NOMO-1 (cell line): ENCODE measurements around the gene KCNK13.
"Not testable (repeated sequence)": the region's sequence is repeated elsewhere in the genome, so short reads cannot be mapped to it uniquely, and the experiment has no call there.

Experiments used
- DNase-seq, 2 experiments: peaks; one replicate each; lab custom pipeline; 2025; ENCODE audit not compliant: unreplicated experiment in 2 of 2; lab: John Stamatoyannopoulos, UW

The KCNK13 gene

DNA sequence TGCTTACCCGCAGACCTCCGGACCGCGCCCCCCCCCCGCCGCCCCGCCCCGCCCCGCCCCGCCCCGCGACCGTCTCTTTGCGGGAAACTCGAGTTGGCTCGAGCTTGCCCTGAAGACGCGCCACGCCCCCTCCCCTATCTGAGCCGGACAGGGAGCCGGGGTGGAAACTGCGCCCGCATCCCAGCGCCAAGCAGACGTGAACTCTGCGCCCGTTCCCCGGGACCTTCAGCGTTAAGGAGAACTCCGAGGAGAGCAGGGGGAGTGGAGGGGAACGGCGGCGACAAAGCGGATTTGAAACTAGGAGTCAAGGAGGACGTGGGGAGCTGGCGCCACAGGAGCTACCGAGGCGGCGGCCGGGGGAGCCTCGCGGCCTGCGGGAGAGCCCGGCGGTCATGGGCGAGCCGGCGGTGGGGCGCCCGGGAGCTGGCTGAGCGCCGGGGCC, at the start of gene KCNK13:
KCNK13 (plus strand) TSS at position 310 of the 442 bp plus-strand sequence. CDS start 212 bp downstream, outside the sequence.
- DNase-seq, result peak; percentile 40 to 51

GRCh38 chr14:90017371-90017770, 44.4 kb upstream of the KCNK13 start:
- no peak for DNase-seq

DNA sequence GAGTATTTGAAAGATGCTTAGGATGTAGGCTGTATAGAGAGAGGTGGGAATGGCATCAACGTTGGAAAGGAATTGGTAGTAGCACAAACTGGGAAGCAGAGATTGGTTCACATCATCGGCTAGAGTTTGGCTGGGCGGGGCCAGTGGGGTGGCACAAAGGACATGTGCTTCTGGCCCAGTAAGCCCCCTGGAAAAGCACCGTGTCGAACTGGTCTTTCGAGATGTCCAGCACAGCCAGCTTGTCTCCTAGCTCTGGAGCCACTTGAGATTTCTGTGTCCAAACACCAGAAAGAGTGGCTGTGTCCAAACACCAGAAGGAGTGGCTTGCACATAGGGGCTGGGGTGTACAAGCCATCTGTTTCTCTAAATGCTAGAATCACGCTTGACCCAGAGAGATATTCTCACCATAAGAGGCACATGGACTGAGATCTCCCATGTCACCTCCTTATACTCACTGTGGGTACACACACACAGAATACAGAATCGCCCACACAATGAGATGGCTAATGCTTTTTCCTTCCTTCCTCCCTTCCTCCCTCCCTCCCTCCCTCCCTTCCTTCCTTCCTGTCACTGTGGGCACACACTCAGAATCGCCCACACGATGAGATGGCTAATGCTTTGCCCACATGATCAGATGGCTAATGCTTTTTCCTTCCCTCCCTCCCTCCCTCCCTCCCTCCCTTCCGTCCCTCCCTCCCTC, 41.8 kb upstream of the KCNK13 start:
- no peak for DNase-seq

DNA sequence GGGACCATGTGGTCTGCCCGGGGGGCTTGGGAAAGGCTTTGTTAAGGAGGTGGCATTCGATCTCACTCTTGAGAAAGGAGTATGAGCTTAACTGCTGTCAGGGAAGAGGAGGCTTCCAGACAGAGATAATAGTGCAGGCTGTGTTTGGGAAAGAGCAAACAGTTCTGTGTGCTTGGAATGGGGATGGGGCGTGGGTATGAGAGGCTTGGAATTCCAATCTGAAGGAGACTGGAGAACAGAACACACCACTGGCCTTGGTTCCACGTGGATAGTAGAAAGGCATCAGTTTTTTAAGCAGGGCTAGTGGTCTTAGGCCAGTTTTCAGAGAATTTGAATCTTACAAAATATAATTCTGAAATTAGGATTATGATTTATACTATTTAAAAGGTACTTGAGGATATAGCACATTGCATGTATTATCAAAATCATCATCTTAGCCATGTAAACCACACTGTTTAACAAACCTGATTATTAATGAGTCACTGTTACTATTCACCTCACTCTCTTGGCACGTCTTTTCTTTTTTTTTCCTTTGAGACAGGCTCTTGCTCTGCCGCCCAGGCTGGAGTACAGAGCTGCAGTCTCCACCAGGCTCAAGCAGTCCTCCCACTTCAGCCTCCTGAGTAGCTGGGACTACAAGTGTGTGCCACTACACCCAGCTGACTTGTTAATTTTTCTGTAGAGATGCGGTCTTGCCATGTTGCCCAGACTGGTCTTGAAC, 38.5 kb upstream of the KCNK13 start:
- DNase-seq, result no peak

DNA sequence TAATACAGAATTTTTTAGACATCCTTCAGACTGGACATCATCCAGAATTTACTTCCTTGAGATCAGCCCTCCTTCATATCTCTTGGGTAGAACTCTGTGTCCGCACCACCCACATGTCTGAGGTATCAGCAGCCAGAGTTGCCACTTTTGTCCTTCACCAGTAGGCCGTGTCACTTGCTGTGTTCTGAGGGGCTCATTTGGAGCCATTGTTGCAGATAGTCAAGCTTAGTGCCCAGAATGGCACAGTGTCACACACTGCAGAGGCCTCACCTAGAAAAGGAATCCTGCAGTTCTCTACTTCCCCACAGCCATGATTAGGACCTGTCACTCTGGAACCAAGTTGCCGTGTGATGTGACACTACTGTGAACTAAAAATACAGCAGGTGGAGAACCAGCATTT, 36.9 kb upstream of the KCNK13 start:
- DNase-seq, result no peak

DNA sequence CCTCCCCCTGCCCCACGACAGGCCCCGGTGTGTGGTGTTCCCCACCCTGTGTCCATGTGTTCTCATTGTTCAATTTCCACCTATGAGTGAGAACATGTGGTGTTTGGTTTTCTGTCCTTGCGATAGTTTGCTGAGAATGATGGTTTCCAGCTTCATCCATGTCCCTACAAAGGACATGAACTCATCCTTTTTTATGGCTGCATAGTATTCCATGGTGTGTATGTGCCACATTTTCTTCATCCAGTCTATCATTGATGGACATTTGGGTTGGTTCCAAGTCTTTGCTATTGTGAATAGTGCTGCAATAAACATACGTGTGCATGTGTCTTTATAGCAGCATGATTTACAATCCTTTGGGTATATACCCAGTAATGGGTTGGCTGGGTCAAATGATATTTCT, 35.2 kb upstream of the KCNK13 start:
- DNase-seq, result not testable (repeated sequence)

DNA sequence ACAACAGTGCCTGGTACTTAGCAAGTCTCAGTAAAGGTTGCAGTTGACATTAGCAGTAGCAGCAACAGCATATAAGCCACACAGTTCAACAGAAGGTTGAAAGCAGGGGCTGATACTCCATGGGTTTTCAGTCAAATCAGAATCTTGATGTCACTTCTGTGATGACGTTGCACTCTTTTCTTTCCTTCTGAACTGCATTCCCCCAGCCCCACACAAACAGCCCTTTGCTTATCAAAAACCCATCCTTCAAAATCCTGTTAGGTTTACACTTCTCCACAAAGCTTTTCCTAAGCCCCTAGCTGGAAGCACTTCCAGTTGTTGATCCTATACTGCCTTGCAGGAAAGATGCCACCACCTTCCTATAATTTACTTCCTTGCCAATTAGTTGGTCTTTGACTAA, 34.0 kb upstream of the KCNK13 start:
- no peak for DNase-seq

- no peak for DNase-seq
Observed at GRCh38 chr14:90034156-90034555, 27.6 kb upstream of the KCNK13 start.

- DNase-seq, result no peak
Observed at GRCh38 chr14:90034835-90035525, 26.8 kb upstream of the KCNK13 start.

GRCh38 chr14:90039253-90040010, 22.4 kb upstream of the KCNK13 start:
- DNase-seq, result no peak

GRCh38 chr14:90040411-90040810, 21.4 kb upstream of the KCNK13 start:
- DNase-seq, result no peak

DNA sequence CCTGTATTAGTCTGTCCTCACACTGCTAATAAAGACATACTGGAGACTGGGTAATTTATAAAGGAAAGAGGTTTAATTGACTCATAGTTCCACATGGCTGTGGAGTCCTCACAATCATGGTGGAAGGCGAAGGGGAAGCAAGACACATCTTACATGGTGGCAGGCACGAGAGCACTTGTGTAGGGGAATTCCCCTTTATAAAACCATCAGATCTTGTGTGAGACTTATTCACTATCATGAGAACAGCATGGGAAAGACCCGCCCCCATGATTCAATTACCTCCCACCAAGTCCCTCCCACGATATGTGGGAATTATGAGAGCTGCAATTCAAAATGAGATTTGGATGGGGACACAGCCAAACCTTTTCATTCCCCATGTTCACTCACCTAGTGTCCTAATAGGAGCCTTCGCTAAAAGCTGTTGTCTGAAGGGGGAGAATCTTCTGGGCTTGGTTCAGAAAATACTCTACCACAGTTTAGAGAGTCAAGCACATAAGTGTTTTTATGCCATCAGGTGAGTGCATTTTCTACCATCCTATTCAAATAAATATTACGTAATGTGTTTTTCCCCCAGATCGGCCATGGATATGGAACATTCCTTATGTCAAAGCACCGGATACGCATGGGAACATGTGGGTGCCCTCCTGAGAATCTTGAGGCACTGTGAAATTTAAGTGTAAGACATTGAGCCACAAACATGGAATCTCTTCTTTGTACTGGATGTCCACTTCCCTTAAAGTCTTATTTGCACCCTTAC, 19.1 kb upstream of the KCNK13 start:
- no peak for DNase-seq

- no peak for DNase-seq
Observed at GRCh38 chr14:90045616-90046015, 16.2 kb upstream of the KCNK13 start.

- DNase-seq, result no peak
Observed at GRCh38 chr14:90049390-90049789, 12.4 kb upstream of the KCNK13 start.

DNA sequence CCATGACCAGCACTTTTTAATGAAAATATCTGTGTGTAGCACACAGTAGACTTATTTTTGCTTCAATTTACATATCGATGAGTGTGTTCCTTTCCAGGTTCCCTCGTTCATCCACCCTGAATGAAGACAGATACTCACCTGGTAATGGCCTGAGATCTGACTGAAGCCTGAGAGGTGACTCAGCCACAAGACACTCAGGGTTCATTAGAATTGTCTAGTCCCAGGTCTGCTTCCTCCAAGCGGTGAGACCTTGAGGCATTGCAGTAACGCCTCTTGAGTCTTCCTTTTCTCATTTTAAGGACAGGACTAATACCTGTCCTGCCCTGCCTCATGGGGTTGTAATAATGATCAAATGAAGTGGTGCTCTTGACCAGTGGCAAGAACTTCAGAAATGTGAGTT, 11.5 kb upstream of the KCNK13 start:
- no peak for DNase-seq

- DNase-seq, result no peak
Observed at GRCh38 chr14:90053044-90053443, 8.8 kb upstream of the KCNK13 start.

GRCh38 chr14:90054803-90055202, 7.0 kb upstream of the KCNK13 start:
- DNase-seq, result no peak

DNA sequence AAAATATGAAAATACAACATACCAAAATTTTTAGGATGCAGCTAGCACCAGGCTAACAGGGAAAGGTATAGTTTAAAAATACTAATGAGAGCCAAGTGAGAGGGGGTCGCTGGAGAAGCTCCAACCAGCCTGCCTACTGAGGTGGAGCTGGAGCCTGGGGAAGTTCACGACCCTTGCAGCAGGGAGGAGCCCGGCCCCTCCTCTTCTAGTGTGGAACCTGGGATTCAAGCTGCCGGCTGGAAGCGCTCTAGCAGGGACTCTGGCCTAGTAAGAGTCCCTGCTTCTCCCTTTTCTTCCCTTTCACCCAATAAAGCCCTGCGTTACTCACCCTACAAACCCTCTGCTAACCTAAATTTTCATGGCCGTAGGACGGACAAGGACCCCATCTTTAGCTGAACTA, 5.0 kb upstream of the KCNK13 start:
- DNase-seq, result no peak

DNA sequence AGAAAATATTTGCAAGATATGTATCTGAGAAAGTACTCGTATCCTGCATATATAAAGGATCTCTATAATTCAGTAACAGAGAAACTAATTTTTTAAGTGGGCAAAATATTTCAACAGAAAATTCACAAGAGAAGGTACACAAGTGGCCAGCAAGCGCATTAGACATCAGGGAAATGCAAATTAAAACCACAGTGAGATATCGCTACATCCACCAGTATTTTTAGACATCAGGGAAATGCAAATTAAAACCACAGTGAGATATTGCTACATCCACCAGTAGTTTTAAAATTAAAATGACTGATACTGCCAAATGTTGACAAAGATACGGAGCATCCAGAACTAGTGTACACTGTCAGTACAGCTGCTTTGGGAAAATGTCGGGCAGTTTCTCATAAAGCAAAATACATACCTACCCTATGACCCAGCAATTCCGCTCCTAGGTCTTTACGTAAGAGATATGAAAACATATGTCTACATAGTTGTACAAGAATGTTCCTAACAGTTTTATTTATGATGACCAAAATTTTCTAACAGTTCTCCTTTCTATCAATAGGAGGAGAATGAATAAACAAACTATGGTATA, 2.8 kb upstream of the KCNK13 start:
- DNase-seq, result no peak
